Peyer's patch (tissue), 4 donors: Measurements from ENCODE around the gene ST8SIA5.

Source experiments
- CTCF ChIP-seq, 6 experiments: fragments of 450-650 bp in 4 of 6; fragments of 200-600 bp in 2 of 6; sonication (generic) in 1 of 6; IDR thresholded peaks; one replicate each; pipeline ENCODE4 v1.5.1; 2017 to 2019; ENCODE audit warnings: antibody characterized with exemption in 6 of 6, mild to moderate bottlenecking in 3 of 6, moderate library complexity in 1 of 6
- POLR2A ChIP-seq, 2 donors: fragments of 450-650 bp; IDR thresholded peaks; one replicate each; pipeline ENCODE4 v1.5.1; 2017; ENCODE audit warnings: antibody characterized with exemption in 2 of 2, mild to moderate bottlenecking in 2 of 2, moderate library complexity in 2 of 2

GRCh38 chr18:46688853-46689525 is 67.9 kb downstream of the ST8SIA5 start:
- TF ChIP-seq CTCF (IDR thresholded peaks at IDR 0.05) (no peak), POLR2A (IDR thresholded peaks at IDR 0.05) (no peak)
